GM19240 (cell line): ENCODE results near the gene TRIM17.

Experiments
- DNase-seq: peaks from one replicate; pipeline ENCODE4 v3.0.0; 2011; ENCODE audit warnings: low spot score; ENCODE audit not compliant: insufficient read length

Gene TRIM17

DNA sequence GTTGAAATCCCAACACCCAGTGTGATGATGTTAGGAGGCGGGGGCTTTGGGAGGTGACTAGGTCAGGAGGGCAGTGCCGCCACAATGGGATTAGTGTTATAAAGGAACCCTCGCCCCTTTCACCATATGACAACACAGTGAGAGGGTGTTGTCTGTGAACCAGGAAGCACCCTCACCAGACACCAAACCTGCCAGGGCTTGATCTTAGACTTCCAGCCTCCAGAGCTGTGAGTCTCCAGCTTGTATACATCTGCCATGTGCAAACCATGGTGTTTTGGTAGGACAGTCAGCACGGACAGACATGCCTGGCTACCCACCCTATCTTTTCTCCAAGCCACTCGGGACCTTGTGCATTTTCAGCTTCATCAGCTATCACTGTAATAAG lies 14.0 kb downstream of the TRIM17 start:
- DNase-seq = no peak

DNA sequence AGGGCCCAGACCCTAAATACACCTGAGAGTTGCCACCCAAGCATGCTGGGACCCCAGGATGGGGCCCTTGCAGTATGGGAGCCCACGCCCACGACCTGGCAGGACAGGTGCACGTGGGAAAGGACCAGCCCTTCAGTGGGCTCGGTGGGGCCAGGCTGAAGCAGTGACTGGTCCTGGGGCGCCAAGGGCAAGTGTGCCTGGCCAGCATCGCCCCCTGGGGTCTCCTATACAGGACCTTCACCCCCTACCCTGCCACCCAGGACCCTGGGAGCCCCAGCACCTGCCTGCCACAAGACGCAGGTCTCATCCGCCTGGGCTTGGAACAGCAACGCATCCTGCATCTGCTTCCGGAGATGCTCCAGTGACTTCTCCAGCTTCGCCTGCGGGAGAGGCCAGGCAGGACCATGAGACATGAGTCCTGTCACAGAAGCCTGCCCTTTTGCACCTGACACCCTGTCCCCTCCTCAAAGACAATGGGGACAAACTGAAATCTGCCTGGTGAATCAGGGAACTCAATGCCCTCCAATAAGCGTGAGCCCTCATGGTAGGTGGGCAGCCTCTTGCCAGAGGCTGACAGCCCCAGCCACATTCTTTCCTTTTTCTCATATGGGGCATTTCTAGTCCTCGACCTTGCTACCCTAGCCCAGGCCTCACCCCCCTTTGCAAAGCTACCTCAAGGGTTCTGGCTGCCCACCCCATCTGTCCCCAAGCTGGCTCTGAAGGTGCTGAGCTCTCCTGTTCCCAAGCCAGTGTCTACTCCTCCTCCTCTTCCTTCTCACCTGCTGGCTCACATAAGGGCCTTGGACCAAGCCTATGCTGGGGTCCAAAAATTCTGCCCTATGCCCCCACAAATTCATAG lies 14.7 kb downstream of the TRIM17 start:
- no peak for DNase-seq

DNA sequence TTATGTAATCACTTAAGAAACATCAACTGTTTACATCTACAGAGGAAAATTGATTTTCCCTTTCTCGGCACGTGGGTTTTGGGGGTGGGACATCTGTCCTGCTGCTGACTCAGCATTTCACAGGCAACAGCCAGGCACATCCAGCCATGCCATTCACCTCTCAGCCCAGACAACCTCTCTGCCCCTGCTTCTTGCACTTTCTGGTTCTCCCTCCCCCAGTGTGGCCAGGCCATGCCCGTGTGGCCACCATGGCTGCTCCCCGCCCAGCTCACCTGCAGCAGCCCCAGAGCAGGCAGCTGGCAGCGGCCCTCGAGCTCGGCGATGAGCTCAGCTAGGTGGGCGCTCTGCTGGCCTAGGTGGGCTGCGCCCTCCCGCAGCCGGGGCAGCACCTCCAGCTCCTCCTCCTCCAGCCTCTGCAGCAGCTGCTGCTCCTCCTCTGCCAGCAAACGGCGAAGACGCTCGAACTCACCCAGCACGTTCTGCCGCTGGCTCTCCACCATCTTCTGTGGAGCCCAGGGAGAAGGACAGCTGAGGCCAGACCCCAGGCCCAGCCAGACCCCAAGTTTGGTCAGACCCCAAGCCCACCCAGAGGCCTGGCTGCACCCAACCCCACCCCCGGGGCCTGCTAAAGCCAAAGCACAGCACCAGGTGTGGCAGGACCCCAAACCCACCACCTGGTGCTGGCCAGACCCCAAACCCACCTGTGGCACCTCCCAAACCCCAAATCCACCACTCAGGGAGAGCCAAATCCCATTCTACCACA lies 15.8 kb downstream of the TRIM17 start:
- DNase-seq = no peak

DNA sequence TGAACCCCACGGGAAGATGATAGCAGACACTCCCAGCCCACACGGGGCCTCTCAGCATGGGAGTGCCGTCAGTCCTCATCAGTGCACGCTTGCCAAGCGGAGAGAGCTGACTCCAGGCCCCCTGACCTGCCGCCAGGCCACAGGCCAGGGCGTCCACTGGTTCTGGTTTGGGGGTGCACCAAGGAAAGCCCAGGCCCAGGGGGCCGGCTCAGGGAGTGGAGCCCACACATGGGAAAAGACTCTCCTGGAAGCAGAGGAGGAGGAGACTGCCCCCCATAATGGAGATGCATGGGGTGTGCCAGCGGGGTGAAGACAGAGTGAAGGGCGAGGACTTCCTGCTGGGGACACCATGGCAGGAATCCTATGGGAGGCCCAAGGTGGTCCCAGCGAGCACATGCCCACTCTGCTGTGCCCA lies 16.4 kb downstream of the TRIM17 start:
- no peak for DNase-seq

DNA sequence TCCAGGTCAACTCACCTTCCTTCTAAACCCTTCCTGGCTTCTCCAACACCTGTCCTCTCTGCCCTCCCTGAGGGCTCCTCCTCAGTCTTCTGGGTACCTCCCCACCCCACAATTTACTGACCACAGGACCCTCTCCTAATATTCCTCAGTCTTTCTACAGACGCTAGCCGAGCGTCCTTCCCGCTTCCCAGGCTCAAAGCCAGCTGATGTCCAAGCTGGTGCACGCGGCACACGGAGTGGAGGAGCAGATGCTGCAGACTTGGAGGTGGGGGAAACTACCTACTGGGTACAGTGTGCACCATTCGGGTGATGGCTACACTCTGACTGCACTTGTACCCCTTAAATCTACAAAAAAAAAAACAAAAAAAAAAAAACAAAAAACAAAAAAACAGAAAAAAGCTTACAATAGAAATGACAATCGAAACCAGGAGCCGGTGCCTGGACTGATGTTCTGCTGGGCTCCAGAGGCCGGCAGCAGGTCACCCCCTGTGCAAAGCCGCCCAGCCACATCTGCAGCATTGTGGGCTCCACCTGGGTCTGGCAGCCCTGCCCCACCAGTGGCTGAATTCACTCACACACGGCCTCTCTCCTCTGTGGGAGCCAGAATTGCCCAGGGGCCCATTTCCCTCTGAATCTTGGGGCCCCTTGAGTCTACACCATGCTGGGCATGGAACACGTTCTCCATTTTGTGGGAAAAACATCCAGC lies 17.0 kb downstream of the TRIM17 start:
- DNase-seq = no peak

DNA sequence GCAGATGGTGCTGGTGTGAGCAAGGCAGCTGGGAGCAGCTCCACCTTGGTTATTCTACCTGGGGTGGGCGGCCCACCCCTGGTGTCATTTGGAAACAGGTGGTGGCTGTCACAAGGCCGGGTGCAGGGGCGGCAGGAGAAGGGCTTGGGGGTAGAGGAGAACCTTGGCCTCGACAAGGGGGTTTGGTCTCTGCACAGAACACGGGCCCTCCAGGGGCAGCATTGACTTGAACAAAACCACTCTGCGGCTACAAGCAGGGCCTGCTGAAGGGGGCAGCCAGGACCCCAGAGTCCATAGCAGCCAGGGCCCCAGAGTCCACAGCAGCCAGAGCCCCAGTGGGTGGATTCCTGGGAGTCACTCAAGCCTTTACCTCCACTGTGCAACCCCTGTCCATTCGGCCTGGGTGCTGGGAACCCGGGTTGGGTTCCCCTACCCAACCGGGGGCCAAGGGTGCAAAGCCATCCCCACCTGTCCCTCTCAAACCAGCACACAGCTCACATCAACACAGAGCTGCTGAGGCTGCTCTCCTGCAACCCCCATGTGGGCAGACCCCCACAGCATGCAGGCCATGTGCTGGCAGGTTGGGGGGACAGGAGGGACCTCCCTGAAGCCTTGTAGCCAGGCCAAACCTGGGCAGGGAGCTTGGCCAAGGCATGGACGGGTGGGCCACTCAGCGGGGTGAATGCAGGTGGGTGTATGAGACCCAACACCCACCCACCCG lies 17.8 kb downstream of the TRIM17 start:
- DNase-seq = no peak

DNA sequence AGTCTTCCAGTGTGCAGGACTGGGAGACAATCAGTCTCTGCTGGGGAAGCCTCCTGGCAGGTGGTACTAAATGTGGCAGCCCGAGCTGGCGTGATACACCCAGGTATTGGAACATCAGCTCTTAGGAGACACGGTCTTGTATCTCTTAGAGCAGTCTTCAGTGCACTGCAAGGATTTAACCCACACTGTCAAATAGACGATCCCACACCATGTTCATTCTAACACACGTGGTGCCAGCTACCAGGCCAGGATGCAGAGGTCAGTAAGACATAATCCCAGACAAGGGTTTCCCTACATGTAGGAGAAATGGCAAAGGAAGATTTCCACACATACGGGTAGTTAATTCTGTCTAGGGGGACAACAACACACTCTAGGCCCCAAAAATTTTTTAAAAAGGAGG lies 18.7 kb downstream of the TRIM17 start:
- no peak for DNase-seq

DNA sequence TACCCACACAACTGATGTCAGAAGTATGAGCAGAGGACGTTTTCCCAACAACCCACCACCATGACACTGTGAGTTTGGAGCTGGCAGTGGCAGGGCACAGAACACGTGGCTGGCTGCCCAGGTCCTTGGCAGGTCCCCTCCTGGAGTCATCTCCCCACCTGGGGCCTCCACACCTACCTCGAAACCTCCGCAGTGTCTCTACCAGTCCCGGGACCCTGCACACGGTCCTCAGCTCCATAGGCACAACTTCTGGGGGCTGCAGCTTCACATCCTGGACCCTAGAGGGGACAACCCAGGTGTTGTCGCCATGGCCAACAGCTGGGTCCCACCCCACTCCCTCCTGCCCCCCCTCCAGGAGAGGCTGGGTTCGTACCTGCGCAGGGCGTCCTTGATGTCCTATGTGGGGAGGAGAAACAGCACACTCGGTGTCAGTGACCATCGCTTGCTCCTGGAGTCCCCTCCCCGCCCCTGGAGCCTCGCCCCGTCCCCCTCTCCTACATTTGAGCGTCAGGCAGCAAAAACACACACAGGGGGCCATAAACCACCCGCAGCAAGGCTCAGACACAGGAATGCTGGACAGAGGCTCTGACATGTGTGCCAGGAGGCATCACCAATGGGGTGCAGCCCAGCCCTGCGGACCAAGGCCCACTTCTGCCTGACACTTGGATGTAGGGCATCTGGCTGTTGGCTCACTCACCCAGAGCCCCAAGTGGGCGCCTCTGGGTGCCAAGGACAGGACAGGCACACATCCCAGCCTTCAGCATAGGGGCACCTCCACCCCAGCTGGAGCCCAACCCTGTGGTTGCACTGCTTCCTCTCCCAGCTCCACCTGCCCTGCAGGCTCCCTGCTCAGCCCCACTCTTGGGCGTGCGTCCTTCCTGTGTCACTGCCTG lies 19.6 kb downstream of the TRIM17 start:
- DNase-seq = no peak

DNA sequence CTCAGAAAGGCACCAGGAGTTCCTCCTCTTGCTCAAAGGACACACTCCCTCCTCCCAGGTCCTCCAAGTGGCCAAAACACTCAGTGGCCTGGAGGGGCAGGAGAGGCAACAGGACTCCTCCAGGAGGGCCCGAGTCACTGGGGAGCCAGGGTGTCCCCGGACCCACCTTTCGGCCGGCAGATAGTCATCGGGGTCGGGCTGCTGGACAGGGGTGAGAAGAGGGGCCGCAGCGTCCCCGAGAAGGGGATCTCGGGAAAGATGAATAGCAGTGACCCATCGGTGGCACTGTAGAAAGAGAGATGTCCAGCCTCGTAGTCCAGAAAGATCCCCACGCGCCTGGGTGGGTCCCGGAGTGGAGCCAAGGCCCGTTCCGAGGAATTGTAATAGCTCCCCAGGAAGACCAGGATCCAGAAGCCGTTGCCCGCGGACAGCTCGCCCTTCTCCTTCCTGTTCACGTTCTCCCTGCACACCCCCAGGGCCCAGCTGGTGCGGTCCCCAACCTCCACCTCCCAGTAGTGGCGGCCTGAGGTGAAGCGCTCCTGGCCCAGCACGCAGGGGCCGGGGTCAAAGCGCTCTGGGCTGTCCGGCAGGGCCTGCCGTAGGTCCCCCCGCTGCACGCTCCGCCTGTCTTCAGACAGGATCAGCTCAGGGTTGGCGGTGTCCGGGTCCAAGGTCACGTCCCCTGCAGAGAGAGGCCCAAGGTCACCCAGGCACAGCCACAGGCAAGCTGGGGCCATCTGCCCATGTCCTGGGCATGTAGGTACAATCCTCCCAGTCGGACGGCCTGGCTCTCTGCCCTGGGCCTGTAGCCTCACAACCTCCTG lies 21.9 kb downstream of the TRIM17 start:
- DNase-seq = no peak

DNA sequence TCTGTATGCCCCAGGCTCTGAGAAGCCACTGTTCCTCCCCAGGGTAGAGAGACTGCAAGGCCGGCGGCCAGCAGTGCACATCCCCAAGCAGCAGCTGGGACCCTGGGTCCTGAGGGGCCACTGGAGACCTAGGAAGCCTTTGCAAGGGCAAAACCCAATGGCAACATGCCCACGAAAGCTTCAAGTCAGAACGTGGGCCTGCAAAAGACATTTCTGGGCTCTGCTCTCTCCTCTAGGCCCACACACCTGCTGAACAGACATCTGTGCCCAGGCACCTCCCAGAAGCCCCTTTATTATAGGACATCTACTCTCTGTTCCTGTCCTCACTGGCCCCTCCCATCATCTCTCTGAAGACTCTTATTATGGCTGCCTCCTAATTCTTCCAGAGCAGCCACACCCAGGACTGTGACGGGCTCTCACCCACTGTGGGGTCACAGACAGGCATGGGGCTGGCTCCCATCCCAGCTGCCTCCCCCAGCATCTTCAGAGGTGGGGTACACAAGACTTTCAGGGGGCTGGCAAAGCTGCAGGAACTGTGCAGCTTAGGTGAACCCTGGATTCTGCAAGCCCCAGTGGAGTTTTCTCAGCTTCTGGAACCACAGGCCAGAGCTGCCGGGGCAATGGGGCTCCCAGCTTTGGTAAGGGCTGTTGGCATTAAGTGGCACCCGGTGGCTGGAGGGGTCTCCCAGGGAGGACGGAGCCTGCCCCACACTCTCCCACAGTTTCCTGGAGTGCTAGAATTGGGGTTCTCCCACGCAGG lies 22.7 kb downstream of the TRIM17 start:
- DNase-seq = no peak

DNA sequence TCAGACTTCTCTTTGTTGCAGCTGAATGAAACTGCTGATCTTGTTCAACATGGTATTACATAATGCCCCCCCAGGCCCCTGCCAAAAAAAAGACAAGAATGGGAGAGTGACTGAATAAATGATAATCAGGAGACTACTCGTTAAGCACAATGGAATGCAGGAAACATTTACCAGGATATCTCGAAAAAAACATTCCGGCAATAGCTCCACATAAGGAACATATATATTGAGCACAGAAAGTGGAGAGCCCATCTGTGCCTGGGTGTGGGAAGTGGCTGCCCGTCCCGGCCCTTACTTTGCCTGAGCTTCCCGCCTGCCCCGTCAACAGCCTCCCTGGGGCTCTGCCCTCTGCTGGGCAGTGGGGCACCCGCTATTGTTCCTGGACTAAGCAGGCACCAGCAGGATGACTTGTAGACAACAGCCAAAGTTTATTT lies 23.4 kb downstream of the TRIM17 start:
- no peak for DNase-seq

DNA sequence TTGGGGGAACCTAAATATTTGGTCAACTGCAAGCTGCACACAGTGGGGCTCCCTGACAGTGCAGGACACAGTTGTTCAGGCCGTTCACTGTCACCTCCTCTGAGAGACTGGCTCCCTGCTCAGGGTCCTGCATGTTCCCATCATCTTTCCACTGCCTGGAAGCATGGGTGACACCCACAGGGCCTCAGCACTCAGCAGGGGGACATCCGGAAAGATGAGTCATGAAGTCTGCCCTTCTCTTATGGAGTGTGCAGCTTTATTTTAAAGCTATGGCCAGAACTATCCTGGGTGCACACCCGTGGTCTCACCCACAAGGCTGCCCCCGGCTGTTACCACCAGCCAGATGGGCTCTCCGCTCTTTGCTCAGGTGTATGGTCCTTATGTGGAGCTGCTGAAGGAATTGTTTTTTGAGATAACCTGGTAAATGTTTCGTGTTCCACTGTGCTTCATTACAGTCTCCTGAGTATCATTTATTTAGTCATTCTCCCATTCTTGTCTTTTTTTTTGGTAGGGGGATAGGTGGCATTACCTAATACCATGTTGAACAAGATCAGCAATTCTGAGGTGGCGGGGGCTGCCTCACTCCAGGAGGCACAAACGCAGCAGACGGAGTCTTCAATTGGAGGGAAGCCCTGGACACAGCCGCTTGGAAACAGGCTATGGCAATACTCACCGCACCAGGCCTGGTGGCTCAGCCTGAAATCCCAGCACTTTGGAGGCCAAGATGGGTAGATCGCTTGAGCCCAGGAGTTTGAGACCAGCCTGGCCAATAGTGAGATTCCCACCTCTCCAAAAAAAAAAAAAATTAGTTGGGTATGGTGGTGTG lies 24.3 kb downstream of the TRIM17 start:
- no peak for DNase-seq

DNA sequence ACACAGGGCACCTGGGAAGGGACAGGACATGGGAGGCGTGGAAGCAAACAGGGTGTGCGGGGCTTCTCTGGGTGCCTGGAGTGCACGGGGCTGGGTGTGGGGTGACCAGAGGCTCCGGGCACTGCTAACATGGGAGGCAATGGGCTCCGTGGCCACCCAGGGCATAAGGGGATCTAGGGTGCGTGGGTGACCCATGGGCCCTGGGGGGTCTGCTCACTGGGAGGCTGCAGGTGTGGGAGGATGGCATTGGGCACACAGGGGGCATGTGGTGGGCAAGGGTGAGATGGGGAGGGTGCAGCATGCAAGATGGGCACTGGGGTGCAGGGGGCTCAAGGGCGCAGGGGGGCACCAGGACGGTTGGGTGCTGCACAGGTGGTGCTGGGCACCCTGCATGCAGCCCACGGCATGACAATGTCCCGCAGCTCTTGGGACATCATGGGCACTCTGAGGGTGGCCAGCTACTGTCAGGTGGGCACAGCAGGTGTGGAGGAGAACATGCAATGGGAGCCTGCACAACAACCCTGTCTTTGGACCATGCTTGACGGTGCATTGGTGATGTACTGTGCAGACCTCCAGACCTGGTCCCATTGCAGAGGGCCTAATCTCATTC lies 25.1 kb downstream of the TRIM17 start:
- no peak for DNase-seq

DNA sequence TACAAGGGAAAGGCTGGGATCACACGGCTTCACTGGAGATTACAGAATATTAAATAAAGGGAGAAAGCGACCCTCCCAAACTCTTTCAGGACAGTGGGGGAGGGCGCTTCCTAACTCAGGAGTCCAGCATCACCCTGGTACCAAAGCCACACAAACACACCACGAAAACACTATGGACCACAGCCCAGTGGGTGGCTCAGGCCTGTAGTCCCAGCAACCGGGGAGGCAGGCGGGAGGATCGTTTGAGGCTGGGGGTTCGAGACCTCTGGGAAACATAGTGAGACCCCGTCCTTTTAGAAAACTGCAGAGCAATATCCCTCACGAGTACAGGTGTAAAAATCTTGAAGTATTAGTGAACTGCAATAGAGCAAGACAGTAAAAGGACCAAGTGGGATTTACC lies 26.0 kb downstream of the TRIM17 start:
- no peak for DNase-seq

DNA sequence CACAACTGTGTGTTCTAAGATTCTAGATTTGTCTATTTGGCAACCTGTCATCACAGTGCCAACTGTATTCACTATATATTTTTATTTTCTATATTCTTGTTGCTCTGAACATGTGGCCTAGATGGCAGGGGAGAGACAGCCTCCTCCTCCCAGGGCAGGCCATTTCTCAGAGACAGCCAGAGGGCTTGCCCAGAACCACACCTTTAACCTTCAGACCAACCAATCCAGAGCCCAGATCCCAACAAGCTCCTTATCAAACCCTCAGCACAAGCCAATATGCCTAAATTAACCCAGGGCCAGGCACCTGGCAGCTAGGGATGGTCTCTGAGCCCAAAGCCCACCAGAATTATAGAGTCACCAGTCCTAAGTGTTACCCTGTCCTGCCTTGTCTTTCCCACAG lies 29.3 kb downstream of the TRIM17 start:
- DNase-seq = no peak

DNA sequence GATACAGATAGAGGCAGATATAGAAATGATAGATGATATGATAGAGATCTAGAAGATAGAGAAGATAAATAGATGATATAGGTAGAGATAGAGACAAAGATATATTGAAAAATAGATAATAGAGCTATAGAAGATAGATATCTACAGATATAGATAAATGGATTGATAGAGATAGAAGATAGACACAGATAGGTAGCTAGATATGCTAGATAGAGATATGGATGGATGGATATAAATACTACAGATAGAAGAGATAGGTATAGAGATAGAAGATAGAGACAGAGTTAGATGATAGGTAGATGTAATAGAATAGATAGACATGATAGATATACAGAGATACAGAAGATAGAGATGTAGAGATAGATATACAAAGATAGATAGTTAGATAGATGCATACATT lies 31.4 kb downstream of the TRIM17 start:
- DNase-seq = no peak

DNA sequence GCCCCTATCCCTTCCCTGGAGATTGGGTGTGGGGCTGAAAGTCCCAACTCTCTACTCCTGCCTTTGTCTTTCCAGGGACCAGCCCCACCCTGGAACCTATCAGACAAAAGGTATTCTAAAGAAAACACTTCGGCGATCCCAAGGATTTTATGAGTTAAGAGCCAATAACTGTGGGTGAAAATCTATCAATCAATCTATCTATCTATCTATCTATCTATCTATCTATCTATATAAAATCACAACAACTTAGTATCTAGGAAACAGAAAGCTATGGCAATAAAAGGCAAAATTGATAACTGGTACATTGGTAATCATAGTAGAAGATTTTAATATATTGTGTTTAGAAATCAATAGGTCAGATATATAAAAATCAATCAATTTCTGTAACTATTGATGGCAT lies 32.9 kb downstream of the TRIM17 start:
- no peak for DNase-seq

DNA sequence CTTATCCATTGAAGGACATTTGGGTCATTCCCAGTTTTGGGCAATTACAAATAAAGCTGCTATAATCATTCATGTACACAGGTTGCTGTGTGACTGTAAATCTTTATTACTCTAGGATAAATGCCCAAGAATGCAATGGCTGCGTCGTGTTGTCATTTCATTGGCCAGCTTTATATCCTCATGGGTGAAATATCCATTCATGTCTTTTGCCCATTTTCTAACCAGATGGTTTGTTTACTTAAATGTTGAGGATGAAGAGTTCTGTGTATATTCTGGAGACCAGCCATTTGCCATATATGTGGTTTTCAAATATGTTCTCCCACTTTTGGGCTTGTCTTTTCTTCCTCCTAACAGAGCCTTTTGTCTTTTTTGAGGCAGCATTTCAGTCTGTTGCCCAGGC lies 35.3 kb downstream of the TRIM17 start:
- DNase-seq = no peak
